Thoracic aorta (tissue), 2 donors: ENCODE data around the gene KLHDC4. TPM values are rescaled to one million over a fixed set of nuclear protein-coding genes. Genes with fewer than 3 reads are reported as not detected.

Experiments
- ATAC-seq: fragments of 150-250 bp; one replicate; pipeline ENCODE4 v1.8.0; 2017; ENCODE audit warnings: low read depth; ENCODE audit not compliant: insufficient number of reproducible peaks, low FRiP score
- DNase-seq: peaks from one replicate; pipeline ENCODE4 v3.0.0-alpha.2; 2020; ENCODE audit warnings: low spot score
- H3K27ac ChIP-seq, 2 donors: fragments of 200-600 bp; sonication (generic); 1 replicate in 1 of 2; 2 replicates in 1 of 2; pipeline ENCODE4 v1.5.1; 2016; ENCODE audit warnings: mild to moderate bottlenecking in 2 of 2, moderate library complexity in 2 of 2
- H3K27me3 ChIP-seq: fragments of 200-600 bp; sonication (generic); replicated peaks from 2 replicates; pipeline ENCODE4 v1.6.0; 2016; ENCODE audit warnings: mild to moderate bottlenecking; ENCODE audit not compliant: insufficient read depth
- H3K36me3 ChIP-seq: fragments of 200-600 bp; sonication (generic); one replicate; pipeline ENCODE4 v1.5.1; 2016
- H3K4me1 ChIP-seq, 2 donors: fragments of 200-600 bp; sonication (generic); 1 replicate in 1 of 2; 2 replicates in 1 of 2; pipeline versions ENCODE4 v1.5.1 to v1.6.0; 2016; ENCODE audit warnings: low read depth in 2 of 2, mild to moderate bottlenecking in 1 of 2; ENCODE audit not compliant: control insufficient read depth in 1 of 2
- H3K4me3 ChIP-seq: fragments of 200-600 bp; sonication (generic); 2 replicates; pipeline ENCODE4 v1.5.1; 2016; ENCODE audit warnings: mild to moderate bottlenecking
- H3K9me3 ChIP-seq: fragments of 200-600 bp; sonication (generic); 2 replicates; pipeline ENCODE4 v1.5.1; 2016
- total RNA-seq, 2 donors: library from RNA; depleted of rRNA; stranded (reverse); fragments of >200 nt; gene quantifications; one replicate each; pipeline versions ENCODE4 v1.1.0 to v1.2.3, GENCODE V29; 2016
- TF ChIP-seq, protein P1 (sequence below): fragments of 200-600 bp; sonication (generic); IDR thresholded peaks from one replicate; pipeline ENCODE4 v1.5.1; 2019; ENCODE audit warnings: antibody characterized with exemption

KLHDC4 gene
- total RNA-seq, 2 donors from 2014 or later, result 33.4 to 61.4 TPM

- ATAC-seq, result no peak
- H3K36me3 ChIP-seq, result peaks cover 5% of the 10 kb centered on the region
- no peak for DNase-seq
- peak overlapping the region; percentile 86 to 87 for H3K27ac ChIP-seq
- peaks cover 12 to 25% of the 10 kb centered on the region in 2 donors for H3K4me1 ChIP-seq
- H3K9me3 ChIP-seq, result no peaks in the 10 kb centered on the region
- H3K4me3 ChIP-seq, result peak overlapping the region; percentile 93
- TF ChIP-seq, protein P1, sequence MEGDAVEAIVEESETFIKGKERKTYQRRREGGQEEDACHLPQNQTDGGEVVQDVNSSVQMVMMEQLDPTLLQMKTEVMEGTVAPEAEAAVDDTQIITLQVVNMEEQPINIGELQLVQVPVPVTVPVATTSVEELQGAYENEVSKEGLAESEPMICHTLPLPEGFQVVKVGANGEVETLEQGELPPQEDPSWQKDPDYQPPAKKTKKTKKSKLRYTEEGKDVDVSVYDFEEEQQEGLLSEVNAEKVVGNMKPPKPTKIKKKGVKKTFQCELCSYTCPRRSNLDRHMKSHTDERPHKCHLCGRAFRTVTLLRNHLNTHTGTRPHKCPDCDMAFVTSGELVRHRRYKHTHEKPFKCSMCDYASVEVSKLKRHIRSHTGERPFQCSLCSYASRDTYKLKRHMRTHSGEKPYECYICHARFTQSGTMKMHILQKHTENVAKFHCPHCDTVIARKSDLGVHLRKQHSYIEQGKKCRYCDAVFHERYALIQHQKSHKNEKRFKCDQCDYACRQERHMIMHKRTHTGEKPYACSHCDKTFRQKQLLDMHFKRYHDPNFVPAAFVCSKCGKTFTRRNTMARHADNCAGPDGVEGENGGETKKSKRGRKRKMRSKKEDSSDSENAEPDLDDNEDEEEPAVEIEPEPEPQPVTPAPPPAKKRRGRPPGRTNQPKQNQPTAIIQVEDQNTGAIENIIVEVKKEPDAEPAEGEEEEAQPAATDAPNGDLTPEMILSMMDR, result no peak
- no peaks in the 10 kb centered on the region for H3K27me3 ChIP-seq
Observed at GRCh38 chr16:87766485-87766797, 655 bp upstream of the KLHDC4 start.

- peak; percentile 20 for ATAC-seq
- H3K4me3 ChIP-seq, result peak overlapping the region; percentile 93
- H3K36me3 ChIP-seq, result peaks cover 5% of the 10 kb centered on the region
- peaks cover 12 to 25% of the 10 kb centered on the region in 2 donors for H3K4me1 ChIP-seq
- no peak for DNase-seq
- no peaks in the 10 kb centered on the region for H3K27me3 ChIP-seq
- H3K9me3 ChIP-seq, result no peaks in the 10 kb centered on the region
- H3K27ac ChIP-seq, result peak overlapping the region; percentile 86 to 87
- TF ChIP-seq, protein P1, result no peak
Observed at GRCh38 chr16:87765473-87765775, 362 bp downstream of the KLHDC4 start.

DNA sequence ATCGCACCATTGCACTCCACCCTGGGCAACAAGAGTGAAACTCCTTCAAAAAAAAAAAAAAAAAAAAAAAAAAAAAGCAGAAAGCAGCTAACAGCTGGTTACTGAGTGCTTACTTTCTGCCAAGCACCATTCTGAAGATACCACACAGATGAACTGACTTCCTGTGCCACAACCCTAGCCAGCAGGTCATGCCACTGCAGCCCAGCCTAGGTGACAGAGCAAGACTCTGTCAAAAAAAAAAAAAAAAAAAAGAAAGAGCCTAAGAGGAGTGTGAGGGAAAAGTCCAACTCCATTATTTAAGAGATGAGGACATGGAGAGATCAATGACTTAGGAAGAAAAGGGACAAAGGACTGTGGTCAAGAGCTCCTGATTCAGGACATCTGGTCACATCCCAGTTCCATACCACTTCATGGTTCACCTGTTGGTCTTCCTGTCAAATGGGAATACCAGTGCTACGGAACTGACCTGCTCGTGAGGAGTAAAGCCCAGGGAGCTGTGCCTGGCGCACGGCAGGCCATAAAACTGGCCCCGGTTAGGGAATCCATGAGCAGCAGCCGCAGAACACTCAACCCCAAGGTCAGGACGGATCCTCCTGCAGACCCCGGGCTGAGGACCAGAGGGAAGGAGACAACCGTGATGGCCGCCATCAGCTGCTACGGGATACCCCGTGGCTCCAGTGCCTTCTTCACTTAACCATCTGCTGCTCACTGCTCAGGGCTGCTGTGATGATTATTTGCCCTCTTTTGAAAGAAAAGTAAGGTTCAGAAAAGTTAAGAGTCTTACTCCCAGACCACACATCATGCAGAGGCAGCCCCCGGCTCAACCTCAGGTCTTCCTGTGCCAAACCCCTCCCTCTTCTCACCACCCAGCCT, 950 bp downstream of the KLHDC4 start:
- TF ChIP-seq, protein P1, result no peak
- no peak for ATAC-seq

DNA sequence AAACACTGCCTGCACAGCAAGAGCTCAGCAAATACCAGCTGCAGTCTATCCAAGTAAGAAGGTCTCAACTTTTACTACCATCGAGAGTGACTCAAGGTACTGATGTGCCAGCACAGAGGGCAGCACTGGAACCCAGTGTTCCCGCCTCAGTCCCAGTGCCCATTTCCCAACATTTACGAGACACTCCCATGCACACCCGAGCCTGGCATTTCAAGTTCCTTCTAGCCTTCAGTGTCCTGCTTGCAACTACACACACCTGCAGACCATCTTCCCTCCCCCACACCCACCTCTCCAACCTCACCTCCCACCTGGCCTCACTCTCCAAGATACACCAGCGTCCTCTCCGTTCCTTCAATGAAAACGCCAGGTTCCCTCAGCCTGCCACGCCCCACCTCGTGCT, 3.2 kb downstream of the KLHDC4 start:
- DNase-seq, result no peak
- no peak overlapping the region for H3K4me3 ChIP-seq
- no peak overlapping the region for H3K27ac ChIP-seq
- H3K36me3 ChIP-seq, result peaks cover 16% of the 10 kb centered on the region
- no peak for ATAC-seq
- H3K9me3 ChIP-seq, result no peaks in the 10 kb centered on the region
- no peaks in the 10 kb centered on the region for H3K27me3 ChIP-seq
- H3K4me1 ChIP-seq, result peaks cover 12 to 19% of the 10 kb centered on the region in 2 donors
- TF ChIP-seq, protein P1, result no peak

More for the DNA sequence above, 950 bp downstream of the KLHDC4 start:
- no peaks in the 10 kb centered on the region for H3K9me3 ChIP-seq
- H3K27me3 ChIP-seq, result no peaks in the 10 kb centered on the region
- DNase-seq, result no peak
- peaks cover 12 to 25% of the 10 kb centered on the region in 2 donors for H3K4me1 ChIP-seq
- peaks cover 6% of the 10 kb centered on the region for H3K36me3 ChIP-seq
- H3K27ac ChIP-seq, result peak overlapping the region in 1 of 2 donors; percentile 87
- peak overlapping the region; percentile 93 for H3K4me3 ChIP-seq

DNA sequence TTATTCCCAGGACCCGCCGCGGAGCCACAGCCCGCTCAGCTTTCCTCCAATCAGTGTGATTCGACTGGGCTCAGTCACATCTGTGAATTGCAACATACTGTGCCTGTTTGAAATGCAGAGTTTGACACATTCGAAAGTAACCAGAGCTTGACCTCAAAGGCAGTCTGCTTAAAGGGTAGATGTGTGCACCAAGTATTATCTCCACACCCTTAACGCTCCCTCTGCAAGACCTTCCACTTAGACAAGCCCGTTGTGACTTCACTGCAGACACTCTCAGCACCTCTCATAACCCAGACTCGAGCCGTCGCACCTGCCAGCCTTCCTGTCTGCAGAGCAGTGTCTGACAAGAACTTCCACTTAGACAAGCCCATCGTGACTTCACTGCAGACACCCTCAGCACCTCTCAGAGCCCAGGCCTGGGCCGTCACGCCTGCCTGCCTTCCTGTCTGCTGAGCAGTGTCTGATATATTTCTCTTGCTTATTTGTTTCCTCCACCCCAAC, 3.7 kb downstream of the KLHDC4 start:
- no peak overlapping the region for H3K4me3 ChIP-seq
- ATAC-seq (no peak), DNase-seq (no peak)
- H3K27ac ChIP-seq, result no peak overlapping the region
- H3K4me1 ChIP-seq, result peaks cover 12 to 19% of the 10 kb centered on the region in 2 donors
- H3K27me3 ChIP-seq, result no peaks in the 10 kb centered on the region
- TF ChIP-seq, protein P1, result no peak
- H3K36me3 ChIP-seq, result peaks cover 17% of the 10 kb centered on the region
- H3K9me3 ChIP-seq, result no peaks in the 10 kb centered on the region
